K562 (cell line): Measurements from ENCODE around the gene CALU. TPM values are rescaled to one million over a fixed set of nuclear protein-coding genes. Genes with fewer than 3 reads are reported as not detected.

ENCODE experiments used
- ATAC-seq: fragments of 200-7000 bp; cut with Tn5 transposase; 3 replicates; pipeline ENCODE4 v1.9.1; 2020; ENCODE audit warnings: moderate library complexity
- BruUV-seq: library from RNA; stranded (reverse); fragments of 400-500 nt; replicated peaks from 2 replicates; lab custom pipeline; 2021; lab: Mats Ljungman, UMichigan
- CTCF ChIA-PET: fragments of 300-600 bp; formaldehyde crosslinking; extraction: SDS; loops from one replicate; lab custom pipeline; 2021; ENCODE audit warnings: low intra/inter-chr PET ratio; lab: Yijun Ruan, JAX
- POLR2A ChIA-PET: fragments of 300-600, 350-650 bp; sonication (Branson Sonifier 250); formaldehyde crosslinking; extraction: SDS; loops from one replicate; lab custom pipeline; 2021; ENCODE audit warnings: antibody characterized with exemption, inconsistent platforms; lab: Yijun Ruan, JAX
- DNase-seq, 4 experiments: peaks; one replicate each; pipeline versions ENCODE4 v3.0.0 to v3.0.0-alpha.2; 2011 to 2018; ENCODE audit warnings: low spot score in 3 of 4, mixed read lengths in 3 of 4; ENCODE audit errors: extremely low read depth in 1 of 4
- FAIRE-seq: peaks from 2 replicates; lab custom pipeline; 2011; peaks lifted over from hg19 to GRCh38; lab: Jason Lieb, UNC
- H2AFZ ChIP-seq: 2 replicates; pipeline ENCODE4 v1.6.0; 2011; ENCODE audit warnings: low read depth, low read length, control low read depth, inconsistent platforms
- H3K27ac ChIP-seq: fragments of 200-600 bp; 3 replicates; pipeline ENCODE4 v1.8.0; 2011; ENCODE audit warnings: low read depth, mild to moderate bottlenecking, control low read depth, inconsistent platforms, low read length, moderate library complexity, mixed read lengths; ENCODE audit errors: extremely low read depth
- H3K27me3 ChIP-seq, 2 experiments: fragments of 300-600 bp in 1 of 2; 2 replicates in 1 of 2; 3 replicates in 1 of 2; pipeline versions ENCODE4 v1.6.0 to v1.8.0; 2011; ENCODE audit warnings: inconsistent platforms in 2 of 2, low read length in 2 of 2, mild to moderate bottlenecking in 1 of 2, mixed read lengths in 1 of 2, moderate library complexity in 1 of 2; ENCODE audit not compliant: control insufficient read depth in 2 of 2, insufficient read depth in 2 of 2
- H3K36me3 ChIP-seq: fragments of 300-600 bp; 3 replicates; pipeline ENCODE4 v1.8.0; 2011; ENCODE audit warnings: mild to moderate bottlenecking, low read length, inconsistent platforms; ENCODE audit not compliant: control insufficient read depth, insufficient read depth
- H3K4me1 ChIP-seq, 2 experiments: fragments of 200-600 bp in 1 of 2; replicated peaks in 1 of 2; 2 replicates in 1 of 2; 3 replicates in 1 of 2; pipeline versions ENCODE4 v1.5.1 to v1.8.0; 2011; ENCODE audit warnings: inconsistent platforms in 2 of 2, low read length in 2 of 2, mild to moderate bottlenecking in 1 of 2, mixed read lengths in 1 of 2, moderate library complexity in 1 of 2; ENCODE audit not compliant: control insufficient read depth in 2 of 2, insufficient read depth in 2 of 2
- H3K4me2 ChIP-seq: 2 replicates; pipeline ENCODE4 v1.6.1; 2011; ENCODE audit warnings: low read length, control low read depth, inconsistent platforms, mixed read lengths; ENCODE audit not compliant: insufficient read depth
- H3K4me3 ChIP-seq: fragments of 200-600 bp; sonication (generic), shearing (Covaris generic); 2 replicates; pipeline ENCODE4 v1.5.1; 2016; ENCODE audit warnings: control low read depth, inconsistent platforms
- H3K79me2 ChIP-seq: fragments of 200-600 bp; 3 replicates; pipeline ENCODE4 v1.8.0; 2011; ENCODE audit warnings: low read length, inconsistent platforms; ENCODE audit not compliant: control insufficient read depth, insufficient read depth
- H3K9ac ChIP-seq, 2 experiments: 2 replicates each; pipeline versions ENCODE4 v1.6.0 to v1.6.1; 2011; ENCODE audit warnings: low read depth in 2 of 2, low read length in 2 of 2, control low read depth in 1 of 2, inconsistent platforms in 1 of 2, mild to moderate bottlenecking in 1 of 2, mixed read lengths in 1 of 2; ENCODE audit not compliant: insufficient read depth in 1 of 2
- H3K9me1 ChIP-seq: one replicate; pipeline ENCODE4 v1.6.0; 2011; ENCODE audit warnings: inconsistent platforms, mild to moderate bottlenecking, low read length, moderate library complexity; ENCODE audit not compliant: control insufficient read depth, insufficient read depth
- H3K9me3 ChIP-seq: replicated peaks from 2 replicates; pipeline ENCODE4 v1.5.1; 2011; ENCODE audit warnings: low read depth, low read length, inconsistent platforms; ENCODE audit not compliant: control insufficient read depth, insufficient read depth
- H4K20me1 ChIP-seq: replicated peaks from 2 replicates; pipeline ENCODE4 v1.6.1; 2011; ENCODE audit warnings: low read length, inconsistent platforms, mixed read lengths; ENCODE audit not compliant: control insufficient read depth, insufficient read depth
- YY1 ChIP-seq, 3 experiments: IDR thresholded peaks; 2 replicates each; pipeline ENCODE4 v1.6.1; 2011; ENCODE audit warnings: low read length in 2 of 3, mild to moderate bottlenecking in 2 of 3, moderate library complexity in 2 of 3, borderline replicate concordance in 1 of 3, control low read depth in 1 of 3, low read depth in 1 of 3; ENCODE audit not compliant: insufficient read depth in 3 of 3, insufficient replicate concordance in 2 of 3, control insufficient read depth in 1 of 3, insufficient read length in 1 of 3; ENCODE audit errors: extremely low read depth in 1 of 3
- WGBS: fragments of 100-300 bp; shearing (Covaris generic); methylation state at CpG from one replicate; pipeline ENCODE4 v1.1.6; 2016; ENCODE audit warnings: low coverage, mixed read lengths; ENCODE audit not compliant: insufficient coverage; ENCODE audit errors: missing lambda C conversion rate; 5-methylcytosine and 5-hydroxymethylcytosine counted together
- in situ Hi-C: fragments of 300-500 bp; cut with MboI; formaldehyde crosslinking; loops from 4 replicates; pipeline ENCODE4 v1.15.0; 2018; ENCODE audit warnings: inconsistent platforms, mixed read lengths
- intact Hi-C: fragments of 100-400 bp; cut with micrococcal nuclease; formaldehyde crosslinking; loops from 2 replicates; pipeline ENCODE4 v1.14.2; 2022
- polyA plus RNA-seq, 8 experiments: library from polyadenylated mRNA; depleted of rRNA in 4 of 8; stranded (reverse) in 5 of 8; unstranded in 3 of 8; fragments of >200 nt; fragmentation: Nextera tagmentation in 2 of 8; fragmentation: Illumina TruSeq in 1 of 8; extraction: Ambion mirVana in 2 of 8; extraction: Trizol in 1 of 8; gene quantifications; 2 replicates each; pipeline versions ENCODE4 v1.2.1 to v1.2.3, GENCODE V29; 2011 to 2014; ENCODE audit warnings: inconsistent platforms in 1 of 8, missing spikeins in 1 of 8
- total RNA-seq, 7 experiments: library from RNA; depleted of rRNA in 6 of 7; stranded (reverse); fragments of >200 nt in 6 of 7; fragmentation: Illumina TruSeq in 2 of 7; extraction: Trizol in 2 of 7; gene quantifications; 2 replicates each; pipeline versions ENCODE4 v1.2.1 to v1.2.3, GENCODE V29; 2011 to 2021; ENCODE audit warnings: low replicate concordance in 1 of 7
- TF ChIP-seq, protein P1 (sequence below): fragments of 450-650 bp; IDR thresholded peaks from one replicate; pipeline ENCODE4 v1.6.1; 2018; ENCODE audit warnings: mild to moderate bottlenecking, moderate library complexity; ENCODE audit not compliant: partially characterized antibody

CALU gene
- total and polyA plus RNA-seq, 9 of the 15 experiments (the other 6 are each of a cell fraction or from before 2014, with no cell fraction given), result 166 to 286 (median 215) TPM

DNA sequence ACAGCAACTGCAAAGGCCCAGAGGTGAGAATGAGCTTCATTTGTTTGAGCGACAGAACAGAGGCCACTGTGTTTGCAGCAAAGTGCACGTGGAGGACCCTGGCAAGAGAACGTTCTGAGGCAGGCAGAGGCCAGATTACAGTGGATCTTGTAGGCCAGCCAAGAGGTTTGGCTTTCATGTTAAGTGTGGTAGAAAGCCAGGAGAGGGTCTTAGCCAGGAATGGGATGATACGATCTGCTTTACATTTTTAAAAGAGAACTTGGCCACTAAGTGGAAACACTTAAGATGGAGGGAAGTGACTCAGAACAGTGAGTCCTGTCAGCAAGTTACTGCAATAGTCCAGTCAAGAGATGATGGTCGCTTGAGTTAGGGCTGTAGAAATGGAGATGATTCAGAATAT is 57.2 kb downstream of the CALU start:
- BruUV-seq, result no TSS peak
- H3K9me3 ChIP-seq, result no peaks in the 10 kb centered on the region
- no peak for FAIRE-seq
- ChIA-PET CTCF (no interaction called here), POLR2A (interaction anchor here (0.6 to 2.0 kb wide), 7 partner anchors 9 to 643 kb away, joined by 3 to 7 read pairs (median 4); no protein-coding TSS in a partner anchor)
- 54% methylated on average over 5 of the region's 5 CpGs for WGBS
- TF ChIP-seq, protein P1, sequence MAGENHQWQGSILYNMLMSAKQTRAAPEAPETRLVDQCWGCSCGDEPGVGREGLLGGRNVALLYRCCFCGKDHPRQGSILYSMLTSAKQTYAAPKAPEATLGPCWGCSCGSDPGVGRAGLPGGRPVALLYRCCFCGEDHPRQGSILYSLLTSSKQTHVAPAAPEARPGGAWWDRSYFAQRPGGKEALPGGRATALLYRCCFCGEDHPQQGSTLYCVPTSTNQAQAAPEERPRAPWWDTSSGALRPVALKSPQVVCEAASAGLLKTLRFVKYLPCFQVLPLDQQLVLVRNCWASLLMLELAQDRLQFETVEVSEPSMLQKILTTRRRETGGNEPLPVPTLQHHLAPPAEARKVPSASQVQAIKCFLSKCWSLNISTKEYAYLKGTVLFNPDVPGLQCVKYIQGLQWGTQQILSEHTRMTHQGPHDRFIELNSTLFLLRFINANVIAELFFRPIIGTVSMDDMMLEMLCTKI, result no peak
- TF ChIP-seq YY1 (IDR thresholded peaks at IDR 0.05; ENCODE audit: borderline replicate concordance in 1 of 3, control insufficient read depth in 1 of 3, extremely low read depth in 1 of 3, insufficient read depth in 3 of 3, insufficient read length in 1 of 3, insufficient replicate concordance in 2 of 3, low read depth in 1 of 3, low read length in 2 of 3), result peak in 1 of 3 experiments; percentile 9
- no peak overlapping the region for H3K4me2 ChIP-seq
- H2AFZ ChIP-seq, result no peak overlapping the region
- H3K9ac ChIP-seq, result no peak overlapping the region
- DNase-seq, result no peak
- peaks cover 25% of the 10 kb centered on the region; the same call in 2 of the 3 replicates for H3K36me3 ChIP-seq
- H4K20me1 ChIP-seq, result no peaks in the 10 kb centered on the region
- no peaks in the 10 kb centered on the region for H3K27me3 ChIP-seq
- H3K4me3 ChIP-seq, result no peak overlapping the region
- peaks cover 18 to 28% of the 10 kb centered on the region in 2 experiments for H3K4me1 ChIP-seq
- intact Hi-C loops (no loop called here), in situ Hi-C loops (no loop called here)
- no peak overlapping the region for H3K27ac ChIP-seq
- H3K9me1 ChIP-seq, result no peaks in the 10 kb centered on the region
- peaks cover 9% of the 10 kb centered on the region; the same call in 2 of the 3 replicates for H3K79me2 ChIP-seq
- ATAC-seq, result no peak
